HCT116 (cell line): ENCODE data around the gene SLC35B1. TPM values are rescaled to one million over a fixed set of nuclear protein-coding genes. Genes with fewer than 3 reads are reported as not detected.

ENCODE experiments used
- ATAC-seq: fragments of 200-7000 bp; cut with Tn5 transposase; 2 replicates; pipeline ENCODE4 v1.9.1; 2020; ENCODE audit warnings: mild to moderate bottlenecking, moderate library complexity
- BruUV-seq: library from RNA; stranded (reverse); fragments of 400-500 nt; replicated peaks from 2 replicates; lab custom pipeline; 2021; lab: Mats Ljungman, UMichigan
- CTCF ChIA-PET: fragments of 300-600 bp; sonication (Branson Sonifier 250); formaldehyde crosslinking; loops from one replicate; lab custom pipeline; 2021; ENCODE audit warnings: antibody characterized with exemption; lab: Charles Lee
- POLR2A ChIA-PET: fragments of 300-600, 350-600 bp; sonication (Branson Sonifier 250); formaldehyde crosslinking; loops from one replicate; lab custom pipeline; 2021; ENCODE audit warnings: antibody characterized with exemption; lab: Charles Lee
- RAD21 ChIA-PET, 2 experiments: fragments of 300-600 bp; sonication (Branson Sonifier 250); formaldehyde crosslinking; loops; one replicate each; lab custom pipeline; 2023; ENCODE audit warnings: low total read pairs in 2 of 2; ENCODE audit not compliant: uncharacterized antibody in 2 of 2, unreplicated experiment in 2 of 2, low non-redundant PET in 1 of 2; lab: Charles Lee
- DNase-seq: peaks from one replicate; pipeline ENCODE4 v3.0.0-alpha.2; 2010; ENCODE audit warnings: low read depth, low spot score
- H2AFZ ChIP-seq: fragments of 200-600 bp; shearing (Covaris generic), sonication (generic); 2 replicates; pipeline ENCODE4 v1.6.1; 2017; ENCODE audit warnings: low read depth, mixed run types, mixed read lengths, antibody characterized with exemption, low read length; ENCODE audit not compliant: poor library complexity, severe bottlenecking
- H3K27ac ChIP-seq: 2 replicates; pipeline ENCODE4 v1.5.1; 2012; ENCODE audit warnings: low read depth, low read length
- H3K27me3 ChIP-seq: fragments of 200-600 bp; sonication (generic); 2 replicates; pipeline ENCODE4 v1.6.1; 2016; ENCODE audit warnings: mixed run types, low read length, mixed read lengths; ENCODE audit not compliant: insufficient read depth
- H3K36me3 ChIP-seq, 2 experiments: fragments of 200-500 bp in 1 of 2; fragments of 200-600 bp in 1 of 2; sonication (Bioruptor generic) in 1 of 2; sonication (generic) in 1 of 2; 2 replicates each; pipeline versions ENCODE4 v1.5.1 to v1.6.1; 2014 to 2016; ENCODE audit warnings: low read length in 2 of 2, inconsistent platforms in 1 of 2, mixed read lengths in 1 of 2, mixed run types in 1 of 2; ENCODE audit not compliant: insufficient read depth in 2 of 2, control insufficient read depth in 1 of 2
- H3K4me1 ChIP-seq, 2 experiments: fragments of 200-600 bp in 1 of 2; sonication (generic) in 1 of 2; 2 replicates each; pipeline versions ENCODE4 v1.5.1 to v1.6.1; 2012 to 2017; ENCODE audit warnings: low read length in 2 of 2, inconsistent platforms in 1 of 2, mild to moderate bottlenecking in 1 of 2, mixed read lengths in 1 of 2, mixed run types in 1 of 2, moderate library complexity in 1 of 2; ENCODE audit not compliant: insufficient read depth in 2 of 2, control insufficient read depth in 1 of 2
- H3K4me2 ChIP-seq: fragments of 200-600 bp; sonication (generic); 2 replicates; pipeline ENCODE4 v1.6.1; 2017; ENCODE audit warnings: mixed run types, low read length, mixed read lengths
- H3K4me3 ChIP-seq, 2 experiments: fragments of 200-600 bp in 1 of 2; sonication (generic) in 1 of 2; replicated peaks in 1 of 2; 2 replicates each; pipeline ENCODE4 v1.5.1; 2011 to 2016; ENCODE audit warnings: low read length in 2 of 2, control low read depth in 1 of 2, low read depth in 1 of 2, mild to moderate bottlenecking in 1 of 2, mixed read lengths in 1 of 2, mixed run types in 1 of 2
- H3K79me2 ChIP-seq: fragments of 200-600 bp; sonication (generic); 2 replicates; pipeline ENCODE4 v1.6.1; 2017; ENCODE audit warnings: mild to moderate bottlenecking, mixed run types, low read length, moderate library complexity, mixed read lengths; ENCODE audit not compliant: insufficient read depth
- H3K9ac ChIP-seq: fragments of 200-600 bp; sonication (generic); 2 replicates; pipeline ENCODE4 v1.6.1; 2016; ENCODE audit warnings: low read length, mixed read lengths
- H3K9me2 ChIP-seq: fragments of 200-600 bp; sonication (generic), shearing (Covaris generic); 2 replicates; pipeline ENCODE4 v1.6.1; 2017; ENCODE audit warnings: mixed run types, mild to moderate bottlenecking, moderate library complexity; ENCODE audit not compliant: insufficient read depth
- H3K9me3 ChIP-seq, 2 experiments: fragments of 200-500 bp in 1 of 2; fragments of 200-600 bp in 1 of 2; sonication (Bioruptor generic) in 1 of 2; sonication (generic) in 1 of 2; 2 replicates each; pipeline ENCODE4 v1.6.1; 2014 to 2017; ENCODE audit warnings: low read length in 2 of 2, mixed read lengths in 2 of 2, inconsistent platforms in 1 of 2, low read depth in 1 of 2, mild to moderate bottlenecking in 1 of 2, mixed run types in 1 of 2, moderate library complexity in 1 of 2; ENCODE audit not compliant: control insufficient read depth in 1 of 2, insufficient read depth in 1 of 2
- H4K20me1 ChIP-seq: fragments of 200-600 bp; sonication (generic), shearing (Covaris generic); 2 replicates; pipeline ENCODE4 v1.6.1; 2017; ENCODE audit warnings: mixed run types, mild to moderate bottlenecking, moderate library complexity; ENCODE audit not compliant: insufficient read depth
- CBX3 ChIP-seq: IDR thresholded peaks from 2 replicates; pipeline ENCODE4 v1.6.1; 2012; ENCODE audit warnings: low read depth
- CEBPB ChIP-seq: IDR thresholded peaks from 2 replicates; pipeline ENCODE4 v1.6.1; 2012; ENCODE audit warnings: low read depth
- CTCF ChIP-seq, 3 experiments: fragments of 200-600 bp in 1 of 3; sonication (generic) in 1 of 3; IDR thresholded peaks in 2 of 3; conservative IDR thresholded peaks in 1 of 3; 2 replicates each; pipeline ENCODE4 v1.5.1; 2012 to 2017; ENCODE audit warnings: low read depth in 2 of 3, low read length in 2 of 3, antibody characterized with exemption in 1 of 3, borderline replicate concordance in 1 of 3, control low read depth in 1 of 3, mild to moderate bottlenecking in 1 of 3, mixed read lengths in 1 of 3, mixed run types in 1 of 3, moderate library complexity in 1 of 3; ENCODE audit not compliant: insufficient read depth in 1 of 3
- ELF1 ChIP-seq: IDR thresholded peaks from 2 replicates; pipeline ENCODE4 v1.6.1; 2012; ENCODE audit warnings: low read depth, borderline replicate concordance
- EZH2phosphoT487 ChIP-seq: fragments of 200-600 bp; IDR thresholded peaks from 2 replicates; pipeline ENCODE4 v1.6.1; 2018; ENCODE audit warnings: antibody characterized with exemption, borderline replicate concordance
- MAX ChIP-seq: IDR thresholded peaks from 2 replicates; pipeline ENCODE4 v1.6.1; 2012
- SRF ChIP-seq: IDR thresholded peaks from 2 replicates; pipeline ENCODE4 v1.6.1; 2012; ENCODE audit warnings: low read depth
- ZFX ChIP-seq: fragments of 450-650 bp; IDR thresholded peaks from 2 replicates; pipeline ENCODE4 v1.6.1; 2017
- ZNF274 ChIP-seq: fragments of 200-500 bp; sonication (Bioruptor generic); IDR thresholded peaks from 2 replicates; pipeline ENCODE4 v1.6.1; 2014; ENCODE audit warnings: mild to moderate bottlenecking, low read depth, low read length, inconsistent platforms
- intact Hi-C: fragments of 100-400 bp; cut with micrococcal nuclease; formaldehyde crosslinking; loops from 2 replicates; pipeline ENCODE4 v1.10.0; 2022
- total RNA-seq: library from RNA; stranded (reverse); gene quantifications from one replicate; pipeline ENCODE4 v1.2.1, GENCODE V29; 2021; ENCODE audit not compliant: unreplicated experiment

The SLC35B1 gene
- total RNA-seq, 1 experiment from 2014 or later, result 87.5 TPM

- ChIA-PET POLR2A (no interaction called here), CTCF (interaction anchor here (1.4 to 9.3 kb wide), 2 partner anchors 121 to 124 kb away, joined by 6 to 92 read pairs; no protein-coding TSS in a partner anchor), RAD21 (no interaction called here)
- Histone ChIP-seq H2AFZ (no peak overlapping the region), H3K27me3 (no peaks in the 10 kb centered on the region), H4K20me1 (no peaks in the 10 kb centered on the region), H3K27ac (no peak overlapping the region), H3K36me3 (no peaks in the 10 kb centered on the region), H3K79me2 (no peaks in the 10 kb centered on the region), H3K4me2 (no peak overlapping the region), H3K4me1 (no peaks in the 10 kb centered on the region), H3K9me3 (no peaks in the 10 kb centered on the region), H3K4me3 (no peak overlapping the region), H3K9ac (no peak overlapping the region), H3K9me2 (no peaks in the 10 kb centered on the region)
- ATAC-seq, result no peak
- no TSS peak for BruUV-seq
- intact Hi-C loops, result no loop called here
- TF ChIP-seq ZNF274 (no peak), CEBPB (no peak), CBX3 (no peak), MAX (no peak), CTCF (IDR thresholded peaks at IDR 0.05 in 2 of 3, conservative IDR thresholded peaks at IDR 0.05 in 1 of 3; ENCODE audit: borderline replicate concordance in 1 of 3, insufficient read depth in 1 of 3, low read depth in 2 of 3, low read length in 2 of 3) (no peak), ZFX (no peak), EZH2phosphoT487 (no peak), SRF (no peak), ELF1 (no peak)
- DNase-seq, result no peak
Observed at GRCh38 chr17:49691086-49691676, 16.6 kb downstream of the SLC35B1 start.
